SK-N-SH (cell line): ENCODE results near the gene SNAP91.

Experiments used
- EP300 ChIP-seq, 2 experiments: IDR thresholded peaks; 2 replicates each; pipeline versions ENCODE4 v1.4.0 to v1.6.1; 2012; ENCODE audit warnings: borderline replicate concordance in 1 of 2, low read depth in 1 of 2, low read length in 1 of 2
- FOXM1 ChIP-seq: IDR thresholded peaks from 2 replicates; pipeline ENCODE4 v1.4.0; 2012; ENCODE audit warnings: low read depth, mild to moderate bottlenecking
- GATA2 ChIP-seq: sonication (generic); formaldehyde crosslinking; IDR thresholded peaks from 2 replicates; pipeline ENCODE4 v1.5.0; 2020; ENCODE audit warnings: mild to moderate bottlenecking, missing genetic modification reagents
- JUND ChIP-seq: IDR thresholded peaks from 2 replicates; pipeline ENCODE4 v1.4.0; 2012
- MXI1 ChIP-seq: IDR thresholded peaks from 2 replicates; pipeline ENCODE4 v1.6.1; 2012; ENCODE audit warnings: mild to moderate bottlenecking, low read depth, low read length, improper control_type of control experiment
- NRF1 ChIP-seq: IDR thresholded peaks from 2 replicates; pipeline ENCODE4 v1.6.1; 2012; ENCODE audit warnings: low read depth, mild to moderate bottlenecking, low read length
- POLR2AphosphoS5 ChIP-seq: IDR thresholded peaks from 2 replicates; pipeline ENCODE4 v1.6.1; 2012; ENCODE audit warnings: low read depth, low read length
- RAD21 ChIP-seq: IDR thresholded peaks from 2 replicates; pipeline ENCODE4 v1.6.1; 2012; ENCODE audit warnings: mild to moderate bottlenecking, low read length
- RCOR1 ChIP-seq: fragments of 150-350 bp; IDR thresholded peaks from 2 replicates; pipeline ENCODE4 v1.6.1; 2017; ENCODE audit warnings: antibody characterized with exemption, low read length
- SIN3A ChIP-seq: IDR thresholded peaks from 2 replicates; pipeline ENCODE4 v1.6.1; 2012; ENCODE audit warnings: low read depth, mild to moderate bottlenecking, low read length, moderate library complexity, borderline replicate concordance
- TEAD4 ChIP-seq: IDR thresholded peaks from 2 replicates; pipeline ENCODE4 v1.4.0; 2012; ENCODE audit warnings: mild to moderate bottlenecking, borderline replicate concordance; ENCODE audit not compliant: insufficient read depth
- TF ChIP-seq, protein P1 (sequence below): fragments of 200-600 bp; sonication (generic); IDR thresholded peaks from 2 replicates; pipeline ENCODE4 v1.6.1; 2017; ENCODE audit warnings: antibody characterized with exemption, mild to moderate bottlenecking, moderate library complexity
- TF ChIP-seq, protein P2 (sequence below): IDR thresholded peaks from 2 replicates; pipeline ENCODE4 v1.4.0; 2012; ENCODE audit warnings: low read depth, borderline replicate concordance
- TF ChIP-seq, protein P3 (sequence below): IDR thresholded peaks from 2 replicates; pipeline ENCODE4 v1.4.0; 2012; ENCODE audit warnings: low read depth, borderline replicate concordance

DNA sequence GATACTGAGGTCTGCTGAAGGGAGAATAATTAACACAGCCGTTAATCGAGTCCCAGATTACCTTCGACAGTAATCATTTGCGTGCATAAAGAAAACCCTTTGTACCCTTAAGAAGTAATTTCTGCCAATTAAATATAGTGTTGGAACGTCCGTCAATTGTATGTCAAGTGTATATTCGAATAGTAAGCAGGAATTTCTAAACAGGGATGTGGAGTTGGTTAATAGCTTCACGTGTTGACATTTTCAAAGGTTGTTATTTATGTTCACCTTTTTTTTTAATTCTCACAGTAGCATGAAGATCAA lies 798 bp upstream of the SNAP91 start:
- TF ChIP-seq, protein P1, sequence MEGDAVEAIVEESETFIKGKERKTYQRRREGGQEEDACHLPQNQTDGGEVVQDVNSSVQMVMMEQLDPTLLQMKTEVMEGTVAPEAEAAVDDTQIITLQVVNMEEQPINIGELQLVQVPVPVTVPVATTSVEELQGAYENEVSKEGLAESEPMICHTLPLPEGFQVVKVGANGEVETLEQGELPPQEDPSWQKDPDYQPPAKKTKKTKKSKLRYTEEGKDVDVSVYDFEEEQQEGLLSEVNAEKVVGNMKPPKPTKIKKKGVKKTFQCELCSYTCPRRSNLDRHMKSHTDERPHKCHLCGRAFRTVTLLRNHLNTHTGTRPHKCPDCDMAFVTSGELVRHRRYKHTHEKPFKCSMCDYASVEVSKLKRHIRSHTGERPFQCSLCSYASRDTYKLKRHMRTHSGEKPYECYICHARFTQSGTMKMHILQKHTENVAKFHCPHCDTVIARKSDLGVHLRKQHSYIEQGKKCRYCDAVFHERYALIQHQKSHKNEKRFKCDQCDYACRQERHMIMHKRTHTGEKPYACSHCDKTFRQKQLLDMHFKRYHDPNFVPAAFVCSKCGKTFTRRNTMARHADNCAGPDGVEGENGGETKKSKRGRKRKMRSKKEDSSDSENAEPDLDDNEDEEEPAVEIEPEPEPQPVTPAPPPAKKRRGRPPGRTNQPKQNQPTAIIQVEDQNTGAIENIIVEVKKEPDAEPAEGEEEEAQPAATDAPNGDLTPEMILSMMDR = no peak
- TF ChIP-seq MXI1 (no peak), POLR2AphosphoS5 (no peak), GATA2 (CRISPR knock-in tag) (no peak), TEAD4 (no peak), EP300 (IDR thresholded peaks at IDR 0.05; ENCODE audit: borderline replicate concordance in 1 of 2, low read depth in 1 of 2, low read length in 1 of 2) (no peak), NRF1 (no peak), FOXM1 (no peak), RCOR1 (no peak), SIN3A (no peak), JUND (no peak), RAD21 (no peak)
- TF ChIP-seq, protein P2, sequence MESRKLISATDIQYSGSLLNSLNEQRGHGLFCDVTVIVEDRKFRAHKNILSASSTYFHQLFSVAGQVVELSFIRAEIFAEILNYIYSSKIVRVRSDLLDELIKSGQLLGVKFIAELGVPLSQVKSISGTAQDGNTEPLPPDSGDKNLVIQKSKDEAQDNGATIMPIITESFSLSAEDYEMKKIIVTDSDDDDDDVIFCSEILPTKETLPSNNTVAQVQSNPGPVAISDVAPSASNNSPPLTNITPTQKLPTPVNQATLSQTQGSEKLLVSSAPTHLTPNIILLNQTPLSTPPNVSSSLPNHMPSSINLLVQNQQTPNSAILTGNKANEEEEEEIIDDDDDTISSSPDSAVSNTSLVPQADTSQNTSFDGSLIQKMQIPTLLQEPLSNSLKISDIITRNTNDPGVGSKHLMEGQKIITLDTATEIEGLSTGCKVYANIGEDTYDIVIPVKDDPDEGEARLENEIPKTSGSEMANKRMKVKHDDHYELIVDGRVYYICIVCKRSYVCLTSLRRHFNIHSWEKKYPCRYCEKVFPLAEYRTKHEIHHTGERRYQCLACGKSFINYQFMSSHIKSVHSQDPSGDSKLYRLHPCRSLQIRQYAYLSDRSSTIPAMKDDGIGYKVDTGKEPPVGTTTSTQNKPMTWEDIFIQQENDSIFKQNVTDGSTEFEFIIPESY = no peak
- TF ChIP-seq, protein P3, sequence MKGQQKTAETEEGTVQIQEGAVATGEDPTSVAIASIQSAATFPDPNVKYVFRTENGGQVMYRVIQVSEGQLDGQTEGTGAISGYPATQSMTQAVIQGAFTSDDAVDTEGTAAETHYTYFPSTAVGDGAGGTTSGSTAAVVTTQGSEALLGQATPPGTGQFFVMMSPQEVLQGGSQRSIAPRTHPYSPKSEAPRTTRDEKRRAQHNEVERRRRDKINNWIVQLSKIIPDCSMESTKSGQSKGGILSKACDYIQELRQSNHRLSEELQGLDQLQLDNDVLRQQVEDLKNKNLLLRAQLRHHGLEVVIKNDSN = no peak
